Naive thymus-derived CD4-positive, alpha-beta T cell (primary cell): Measurements from ENCODE around the gene RNASE11. TPM values are rescaled to one million over a fixed set of nuclear protein-coding genes. Genes with fewer than 3 reads are reported as not detected.
"Not testable (repeated sequence)": the region's sequence is repeated elsewhere in the genome, so short reads cannot be mapped to it uniquely, and the experiment has no call there.

Source experiments
- ATAC-seq: fragments of 150-1000 bp; cut with Tn5 transposase; 2 replicates; pipeline ENCODE4 v1.10.0; 2021; ENCODE audit warnings: mild to moderate bottlenecking, moderate library complexity
- CTCF ChIA-PET: fragments of 350-600 bp; sonication (Branson Sonifier 250); formaldehyde crosslinking; loops from one replicate; lab custom pipeline; 2021; ENCODE audit warnings: antibody characterized with exemption; lab: Charles Lee
- POLR2A ChIA-PET: fragments of 350-600 bp; sonication (Branson Sonifier 250); formaldehyde crosslinking; loops from one replicate; lab custom pipeline; 2021; ENCODE audit warnings: antibody characterized with exemption, inconsistent platforms; lab: Charles Lee
- DNase-seq, 9 donors: peaks; one replicate each; pipeline versions ENCODE4 v3.0.0 to v3.0.0-alpha.2; 2020 to 2022; ENCODE audit warnings: mixed read lengths in 1 of 9
- H3K27ac ChIP-seq: one replicate; pipeline ENCODE4 v1.7.0; 2013; ENCODE audit warnings: mild to moderate bottlenecking, low read depth, low read length, moderate library complexity
- H3K27me3 ChIP-seq, 2 donors: one replicate each; pipeline ENCODE4 v1.7.0; 2013; ENCODE audit warnings: low read length in 2 of 2, mild to moderate bottlenecking in 2 of 2, moderate library complexity in 2 of 2; ENCODE audit not compliant: control insufficient read depth in 2 of 2, insufficient read depth in 2 of 2
- H3K36me3 ChIP-seq, 3 experiments: 1 replicate in 2 of 3; 2 replicates in 1 of 3; pipeline ENCODE4 v1.7.0; 2013; ENCODE audit warnings: low read length in 3 of 3, mild to moderate bottlenecking in 3 of 3, moderate library complexity in 1 of 3; ENCODE audit not compliant: insufficient read depth in 3 of 3, control insufficient read depth in 2 of 3
- H3K4me1 ChIP-seq, 2 donors: one replicate each; pipeline ENCODE4 v1.7.0; 2013; ENCODE audit warnings: low read length in 2 of 2, mild to moderate bottlenecking in 2 of 2, moderate library complexity in 1 of 2; ENCODE audit not compliant: control insufficient read depth in 2 of 2, insufficient read depth in 2 of 2
- H3K4me3 ChIP-seq: 2 replicates; pipeline ENCODE4 v1.7.0; 2013; ENCODE audit warnings: mild to moderate bottlenecking, low read length
- H3K9me3 ChIP-seq, 3 experiments: 1 replicate in 2 of 3; 2 replicates in 1 of 3; pipeline ENCODE4 v1.7.0; 2013; ENCODE audit warnings: low read length in 3 of 3; ENCODE audit not compliant: control insufficient read depth in 2 of 3
- H3K27ac Mint-ChIP-seq, 9 donors: one replicate each; pipeline ENCODE4 v1.8.0; 2020 to 2022; ENCODE audit warnings: mixed read lengths in 9 of 9, mild to moderate bottlenecking in 8 of 9, moderate library complexity in 5 of 9, inconsistent platforms in 2 of 9
- H3K27me3 Mint-ChIP-seq, 5 donors: one replicate each; pipeline ENCODE4 v1.8.0; 2021 to 2022; ENCODE audit warnings: mixed read lengths in 5 of 5, mild to moderate bottlenecking in 1 of 5
- H3K36me3 Mint-ChIP-seq, 5 donors: one replicate each; pipeline ENCODE4 v1.8.0; 2020 to 2022; ENCODE audit warnings: mixed read lengths in 5 of 5, mild to moderate bottlenecking in 3 of 5, inconsistent platforms in 1 of 5
- H3K4me1 Mint-ChIP-seq, 7 donors: one replicate each; pipeline ENCODE4 v1.8.0; 2020 to 2022; ENCODE audit warnings: mixed read lengths in 7 of 7, mild to moderate bottlenecking in 3 of 7, inconsistent platforms in 1 of 7
- H3K4me3 Mint-ChIP-seq, 10 donors: one replicate each; pipeline ENCODE4 v1.8.0; 2020 to 2022; ENCODE audit warnings: mild to moderate bottlenecking in 10 of 10, mixed read lengths in 10 of 10, moderate library complexity in 6 of 10, inconsistent platforms in 2 of 10
- H3K9me3 Mint-ChIP-seq, 11 donors: one replicate each; pipeline ENCODE4 v1.8.0; 2020 to 2022; ENCODE audit warnings: mixed read lengths in 11 of 11, mild to moderate bottlenecking in 4 of 11, inconsistent platforms in 1 of 11, moderate library complexity in 1 of 11
- intact Hi-C, 2 donors: fragments of 100-400 bp; cut with micrococcal nuclease; formaldehyde crosslinking; loops; one replicate each; pipeline ENCODE4 v1.15.1; 2023
- polyA plus RNA-seq, 2 donors: library from polyadenylated mRNA; unstranded; fragments of 300-500 nt; fragmentation: Illumina TruSeq; gene quantifications; one replicate each; pipeline ENCODE4 v1.2.3, GENCODE V29; 2021
- total RNA-seq, 6 experiments: library from RNA in 5 of 6; stranded (reverse) in 5 of 6; gene quantifications; 1 replicate in 5 of 6; 2 replicates in 1 of 6; pipeline ENCODE4 v1.2.3 and lab custom pipeline; 2021 to 2026

RNASE11 gene
- total and polyA plus RNA-seq, 7 experiments from 2014 or later = not detected

GRCh38 chr14:20578784-20579502 is 8.9 kb downstream of the RNASE11 start:
- no peak for DNase-seq
- no peaks in the 10 kb centered on the region for H3K9me3 ChIP-seq
- no peak overlapping the region for H3K4me3 ChIP-seq
- H3K4me1 ChIP-seq = no peaks in the 10 kb centered on the region
- ChIA-PET CTCF (no interaction called here), POLR2A (no interaction called here)
- Mint-ChIP-seq H3K27me3 (peaks cover 0 to 8% (median 0%) of the 10 kb centered on the region in 5 donors), H3K4me3 (no peak overlapping the region), H3K27ac (peak overlapping the region in 1 of 9 donors; percentile 51), H3K9me3 (no peaks in the 10 kb centered on the region), H3K4me1 (no peaks in the 10 kb centered on the region), H3K36me3 (no peaks in the 10 kb centered on the region)
- no peak overlapping the region for H3K27ac ChIP-seq
- no peak for ATAC-seq
- no peaks in the 10 kb centered on the region for H3K27me3 ChIP-seq
- no peaks in the 10 kb centered on the region for H3K36me3 ChIP-seq
- intact Hi-C loops = no loop called here

- DNase-seq = no peak
- Histone ChIP-seq H3K27me3 (no peaks in the 10 kb centered on the region), H3K4me3 (no peak overlapping the region), H3K4me1 (no peaks in the 10 kb centered on the region), H3K27ac (no peak overlapping the region), H3K9me3 (no peaks in the 10 kb centered on the region), H3K36me3 (no peaks in the 10 kb centered on the region)
- Mint-ChIP-seq H3K27me3 (peaks cover 0 to 8% (median 0%) of the 10 kb centered on the region in 5 donors), H3K27ac (peak overlapping the region in 1 of 9 donors; percentile 44), H3K36me3 (no peaks in the 10 kb centered on the region), H3K9me3 (no peaks in the 10 kb centered on the region), H3K4me3 (no peak overlapping the region), H3K4me1 (no peaks in the 10 kb centered on the region)
- no peak for ATAC-seq
- ChIA-PET POLR2A (no interaction called here), CTCF (no interaction called here)
- intact Hi-C loops = no loop called here
Observed at GRCh38 chr14:20578325-20578724, 9.5 kb downstream of the RNASE11 start.

GRCh38 chr14:20572382-20572990 is 15.3 kb downstream of the RNASE11 start:
- H3K27me3 ChIP-seq, ATAC-seq, H3K4me3 Mint-ChIP-seq, DNase-seq, CTCF ChIA-PET, H3K4me1 Mint-ChIP-seq, H3K36me3 ChIP-seq, H3K27ac ChIP-seq, H3K4me1 ChIP-seq, H3K27ac Mint-ChIP-seq, H3K4me3 ChIP-seq, H3K27me3 Mint-ChIP-seq, POLR2A ChIA-PET, intact Hi-C loops, H3K36me3 Mint-ChIP-seq: not testable (repeated sequence)
- H3K9me3 Mint-ChIP-seq = peaks cover 0 to 24% (median 9%) of the 10 kb centered on the region in 11 donors
- peaks cover 0 to 15% (median 0%) of the 10 kb centered on the region in 3 experiments for H3K9me3 ChIP-seq

GRCh38 chr14:20570720-20571119 is 17.1 kb downstream of the RNASE11 start:
- H3K27ac ChIP-seq, H3K36me3 ChIP-seq, H3K27me3 ChIP-seq, intact Hi-C loops, H3K36me3 Mint-ChIP-seq, POLR2A ChIA-PET, H3K27me3 Mint-ChIP-seq, H3K4me3 Mint-ChIP-seq, H3K4me3 ChIP-seq, H3K4me1 ChIP-seq, DNase-seq, CTCF ChIA-PET, ATAC-seq: not testable (repeated sequence)
- Mint-ChIP-seq H3K9me3 (peaks cover 0 to 29% (median 9%) of the 10 kb centered on the region in 11 donors), H3K27ac (peak overlapping the region in 1 of 9 donors; percentile 70), H3K4me1 (peaks cover 0 to 15% (median 11%) of the 10 kb centered on the region in 7 donors)
- peaks cover 0 to 15% (median 0%) of the 10 kb centered on the region in 3 experiments for H3K9me3 ChIP-seq

- CTCF ChIA-PET, DNase-seq, H3K4me1 ChIP-seq, ATAC-seq, H3K4me3 Mint-ChIP-seq, H3K27me3 ChIP-seq, H3K27ac ChIP-seq, H3K27ac Mint-ChIP-seq, H3K36me3 ChIP-seq, H3K27me3 Mint-ChIP-seq, H3K36me3 Mint-ChIP-seq, POLR2A ChIA-PET, H3K4me3 ChIP-seq, intact Hi-C loops: not testable (repeated sequence)
- peaks cover 0 to 15% (median 0%) of the 10 kb centered on the region in 3 experiments for H3K9me3 ChIP-seq
- Mint-ChIP-seq H3K9me3 (peaks cover 0 to 29% (median 9%) of the 10 kb centered on the region in 11 donors), H3K4me1 (peaks cover 0 to 15% (median 11%) of the 10 kb centered on the region in 7 donors)
Observed at GRCh38 chr14:20569865-20570264, 17.9 kb downstream of the RNASE11 start.

GRCh38 chr14:20569066-20569465 is 18.7 kb downstream of the RNASE11 start:
- ChIA-PET CTCF (no interaction called here), POLR2A (no interaction called here)
- Histone ChIP-seq H3K9me3 (peaks cover 0 to 15% (median 0%) of the 10 kb centered on the region in 3 experiments), H3K36me3 (no peaks in the 10 kb centered on the region), H3K27me3 (no peaks in the 10 kb centered on the region), H3K27ac (no peak overlapping the region), H3K4me3 (no peak overlapping the region), H3K4me1 (no peaks in the 10 kb centered on the region)
- Mint-ChIP-seq H3K36me3 (peaks cover 0 to 4% (median 0%) of the 10 kb centered on the region in 5 donors), H3K9me3 (peaks cover 0 to 29% (median 9%) of the 10 kb centered on the region in 11 donors), H3K27me3 (peaks cover 0 to 6% (median 0%) of the 10 kb centered on the region in 5 donors), H3K4me3 (no peak overlapping the region), H3K4me1 (peaks cover 0 to 15% (median 11%) of the 10 kb centered on the region in 7 donors), H3K27ac (no peak overlapping the region)
- no peak for DNase-seq
- ATAC-seq = no peak
- intact Hi-C loops = no loop called here
